ENCODE results near the gene SREBF2. TPM values are rescaled to one million over a fixed set of nuclear protein-coding genes. Genes with fewer than 3 reads are reported as not detected.

The SREBF2 gene
- total RNA-seq, 1 donor from 2014 or later, result 26.0 TPM

DNA sequence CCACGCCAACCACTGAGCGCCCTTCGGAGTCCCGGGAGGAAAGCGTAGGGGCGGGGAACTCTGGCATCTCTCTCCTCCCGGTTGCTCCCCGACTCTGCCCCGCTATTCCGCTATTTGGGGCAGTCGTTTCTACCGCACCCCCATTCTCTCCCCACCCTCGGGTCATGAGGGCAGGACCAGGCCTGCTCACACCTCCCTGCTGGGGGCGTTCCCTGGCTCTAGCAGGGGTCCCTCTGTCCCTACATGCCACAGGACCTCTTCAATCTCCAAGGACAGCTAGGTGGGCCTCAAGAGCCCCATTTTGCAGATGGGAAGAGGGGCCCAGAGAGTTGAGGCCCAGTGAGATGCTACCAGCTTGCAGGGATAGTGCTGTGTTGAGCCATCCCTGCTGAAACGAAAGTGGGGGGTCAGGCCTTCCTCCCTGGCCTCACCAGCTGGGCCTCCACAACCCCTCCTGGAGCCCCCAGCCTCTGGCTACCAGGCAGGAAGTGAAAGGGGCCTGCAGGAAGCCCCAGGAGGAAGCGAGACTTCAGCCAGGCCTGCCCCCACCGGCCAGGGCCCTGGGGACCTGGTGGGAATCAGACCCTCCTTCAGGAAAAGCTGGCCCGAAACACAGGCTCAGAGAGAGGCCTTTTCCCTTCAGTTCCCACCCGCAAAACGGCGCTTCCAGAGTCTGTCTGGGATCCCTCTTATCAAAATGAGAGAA, 87.5 kb downstream of the SREBF2 start:
- peak; percentile 23 for DNase-seq (ENCODE audit: low spot score)

GRCh38 chr22:41922328-41922727, 89.4 kb downstream of the SREBF2 start:
- no peak for DNase-seq (ENCODE audit: low spot score)

- DNase-seq (ENCODE audit: low spot score), result no peak
These were observed 90.2 kb downstream of the SREBF2 start for GRCh38 chr22:41922940-41923594.

- DNase-seq (ENCODE audit: low spot score), result no peak
These were observed 90.8 kb downstream of the SREBF2 start for GRCh38 chr22:41923595-41924276.

DNA sequence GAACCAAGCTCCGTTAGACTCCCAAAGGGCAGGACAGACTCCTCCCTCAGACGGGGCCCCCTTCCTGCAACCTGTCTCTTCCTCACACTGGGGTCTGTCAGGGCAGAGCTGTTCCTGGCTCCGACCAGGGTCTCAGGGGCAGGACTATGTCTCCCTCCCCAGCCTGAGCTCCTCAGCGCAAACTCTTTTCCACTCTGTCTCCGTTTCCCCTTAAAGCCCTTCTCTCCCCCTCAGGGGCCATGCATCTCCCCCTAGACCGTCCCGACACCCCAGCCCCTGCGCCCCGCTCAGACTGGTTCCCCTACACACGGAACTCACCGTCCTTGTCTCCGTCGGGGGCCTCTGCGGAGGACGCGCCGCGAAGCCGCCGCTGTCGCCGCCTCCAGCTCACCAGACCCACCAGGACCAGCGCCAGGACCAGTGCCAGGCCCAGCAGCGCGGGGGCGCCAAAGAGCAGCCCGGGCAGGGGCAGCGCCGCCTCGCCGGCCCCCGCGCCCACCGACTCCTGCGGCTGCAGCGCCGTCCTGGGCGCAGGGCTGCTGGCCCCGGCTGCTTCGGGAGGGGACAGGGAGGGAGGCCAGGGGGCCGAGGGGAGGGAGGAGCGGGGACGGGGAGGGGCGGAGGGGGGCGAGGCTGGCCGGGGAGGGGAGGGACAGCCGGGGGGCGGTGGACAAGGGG, 93.0 kb downstream of the SREBF2 start:
- DNase-seq (ENCODE audit: low spot score), result no peak

- DNase-seq (ENCODE audit: low spot score), result no peak
These were observed 94.9 kb downstream of the SREBF2 start for GRCh38 chr22:41927813-41928212.

DNA sequence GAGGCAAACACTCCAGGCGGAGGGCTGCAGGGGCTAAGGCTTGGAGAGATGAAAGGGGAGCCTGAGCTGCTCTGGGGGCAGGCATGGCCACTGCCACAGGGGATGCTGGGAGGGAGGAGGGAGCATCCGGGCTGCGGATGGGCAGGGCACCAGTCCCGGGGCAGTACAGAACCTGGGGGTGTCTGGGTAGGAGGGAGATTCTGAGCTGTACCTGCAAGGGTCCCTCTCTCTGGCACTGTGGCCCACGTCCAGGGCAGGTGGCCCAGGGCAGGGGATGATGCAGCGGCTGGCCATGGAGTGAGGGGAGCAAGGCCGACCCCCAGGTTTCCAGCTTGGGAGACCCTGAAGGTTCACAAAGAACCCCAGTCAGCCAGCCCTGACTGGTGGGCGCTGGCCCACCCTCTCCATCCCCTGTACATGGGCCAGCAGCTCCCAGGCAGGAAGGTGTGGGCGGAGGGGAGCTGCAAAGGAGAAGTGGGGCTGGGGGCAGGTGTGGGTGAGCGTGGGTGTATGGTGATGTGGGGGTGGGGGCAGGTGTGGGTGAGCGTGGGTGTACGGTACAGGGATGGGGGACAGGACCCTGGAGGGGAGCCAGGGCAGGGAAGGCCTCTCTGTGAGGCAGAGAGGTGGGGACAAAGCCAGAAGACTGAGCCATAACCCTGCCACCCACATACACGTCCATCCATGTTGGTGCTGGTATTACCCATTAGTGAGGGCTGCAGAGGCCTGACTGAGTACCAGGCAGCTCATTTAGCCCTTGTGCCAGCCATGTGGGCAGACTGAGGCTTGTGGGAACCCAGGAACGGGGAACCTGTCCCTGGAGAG, 95.9 kb downstream of the SREBF2 start:
- no peak for DNase-seq (ENCODE audit: low spot score)

GRCh38 chr22:41929418-41929810, 96.5 kb downstream of the SREBF2 start:
- no peak for DNase-seq (ENCODE audit: low spot score)

DNA sequence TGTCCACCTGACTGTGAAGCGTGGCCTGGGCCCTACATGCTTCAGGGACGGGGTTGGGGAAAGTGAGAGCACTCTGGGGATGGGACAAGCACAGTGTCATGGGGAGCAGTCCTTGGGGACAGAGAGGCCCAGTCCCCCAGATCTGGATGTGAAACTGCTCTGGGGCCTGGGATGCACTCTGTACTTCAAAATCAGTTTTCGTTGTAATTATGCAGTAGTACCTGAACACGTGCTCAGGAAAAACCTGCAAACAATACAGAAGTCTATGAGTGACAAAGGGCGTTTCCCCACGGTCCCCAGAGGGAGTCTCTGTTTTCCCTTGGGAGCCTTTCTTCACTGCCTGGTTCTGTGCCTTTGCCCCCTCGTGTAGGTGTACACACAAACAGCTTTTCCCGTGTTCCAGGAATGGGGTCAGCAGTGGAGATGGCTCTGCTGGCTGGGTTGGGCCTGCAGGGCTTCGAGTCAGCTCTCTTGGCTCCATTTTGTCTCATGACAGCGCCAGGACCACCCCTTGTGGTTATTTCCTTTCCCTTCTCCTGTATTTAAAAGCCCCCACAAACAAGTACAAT, 98.9 kb downstream of the SREBF2 start:
- DNase-seq (ENCODE audit: low spot score), result no peak

DNA sequence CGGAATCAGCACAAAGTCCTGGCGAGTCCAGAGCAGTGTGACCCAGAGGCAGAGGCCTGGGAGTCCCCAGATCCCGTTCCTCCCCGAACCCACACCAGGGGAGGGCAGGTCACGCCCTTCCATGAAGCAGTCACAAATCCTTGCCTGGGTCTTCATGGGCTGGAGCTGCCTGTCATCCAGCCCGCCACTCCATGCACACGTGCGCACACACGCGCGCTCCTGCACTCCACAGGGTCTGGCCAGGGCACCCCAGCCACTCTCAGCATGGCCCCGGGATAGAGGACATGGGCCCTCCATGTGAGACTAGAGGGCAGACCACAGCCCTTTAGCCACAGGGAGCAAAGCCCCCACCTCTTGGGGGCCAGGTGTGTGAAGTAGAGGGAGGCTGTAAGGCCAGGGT, 99.4 kb downstream of the SREBF2 start:
- no peak for DNase-seq (ENCODE audit: low spot score)

GRCh38 chr22:41933411-41934177, 100.7 kb downstream of the SREBF2 start:
- no peak for DNase-seq (ENCODE audit: low spot score)

- DNase-seq (ENCODE audit: low spot score), result no peak
These were observed 101.5 kb downstream of the SREBF2 start for GRCh38 chr22:41934284-41935014.

- no peak for DNase-seq (ENCODE audit: low spot score)
These were observed 102.1 kb downstream of the SREBF2 start for GRCh38 chr22:41935015-41935351.

- no peak for DNase-seq (ENCODE audit: low spot score)
These were observed 102.6 kb downstream of the SREBF2 start for GRCh38 chr22:41935509-41935908.

DNA sequence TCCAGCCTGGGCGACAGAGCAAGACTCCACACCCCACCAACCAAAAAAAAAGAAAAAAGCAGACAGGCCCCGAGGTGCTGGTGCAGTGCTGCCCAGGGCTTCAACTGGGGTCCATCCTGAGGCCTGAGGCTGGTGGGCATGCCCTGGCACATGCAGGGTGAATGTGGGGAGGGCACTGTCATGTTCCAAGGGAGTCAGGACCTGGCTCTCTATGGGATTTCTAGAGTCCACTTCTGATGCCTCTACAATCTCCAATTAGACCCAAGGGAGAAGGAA, 103.9 kb downstream of the SREBF2 start:
- no peak for DNase-seq (ENCODE audit: low spot score)

GRCh38 chr22:41939981-41940831, 107.3 kb downstream of the SREBF2 start:
- no peak for DNase-seq (ENCODE audit: low spot score)

GRCh38 chr22:41940832-41941765, 108.2 kb downstream of the SREBF2 start:
- peak; percentile 88 for DNase-seq (ENCODE audit: low spot score)

- no peak for DNase-seq (ENCODE audit: low spot score)
These were observed 110.8 kb downstream of the SREBF2 start for GRCh38 chr22:41943661-41944209.

Data from umbilical cord (tissue), 2 donors.